Vagina (tissue), 2 donors: ENCODE measurements around the gene FCN2.

Experiments
- POLR2A ChIP-seq, 2 donors: fragments of 450-650 bp; IDR thresholded peaks; one replicate each; pipeline ENCODE4 v1.6.1; 2017; ENCODE audit warnings: antibody characterized with exemption in 2 of 2, mild to moderate bottlenecking in 2 of 2, moderate library complexity in 2 of 2
- POLR2AphosphoS5 ChIP-seq, 2 donors: sonication (generic); formaldehyde crosslinking; IDR thresholded peaks; one replicate each; pipeline ENCODE4 v1.9.0; 2017; ENCODE audit warnings: antibody characterized with exemption in 2 of 2, mild to moderate bottlenecking in 2 of 2, low read depth in 1 of 2; ENCODE audit not compliant: insufficient read depth in 1 of 2
- TF ChIP-seq, protein P1 (sequence below), 3 experiments: fragments of 450-650 bp in 2 of 3; fragments of 200-600 bp in 1 of 3; sonication (generic) in 1 of 3; IDR thresholded peaks; one replicate each; pipeline ENCODE4 v1.5.1; 2017 to 2019; ENCODE audit warnings: antibody characterized with exemption in 3 of 3, mild to moderate bottlenecking in 2 of 3, moderate library complexity in 2 of 3

- TF ChIP-seq, protein P1, sequence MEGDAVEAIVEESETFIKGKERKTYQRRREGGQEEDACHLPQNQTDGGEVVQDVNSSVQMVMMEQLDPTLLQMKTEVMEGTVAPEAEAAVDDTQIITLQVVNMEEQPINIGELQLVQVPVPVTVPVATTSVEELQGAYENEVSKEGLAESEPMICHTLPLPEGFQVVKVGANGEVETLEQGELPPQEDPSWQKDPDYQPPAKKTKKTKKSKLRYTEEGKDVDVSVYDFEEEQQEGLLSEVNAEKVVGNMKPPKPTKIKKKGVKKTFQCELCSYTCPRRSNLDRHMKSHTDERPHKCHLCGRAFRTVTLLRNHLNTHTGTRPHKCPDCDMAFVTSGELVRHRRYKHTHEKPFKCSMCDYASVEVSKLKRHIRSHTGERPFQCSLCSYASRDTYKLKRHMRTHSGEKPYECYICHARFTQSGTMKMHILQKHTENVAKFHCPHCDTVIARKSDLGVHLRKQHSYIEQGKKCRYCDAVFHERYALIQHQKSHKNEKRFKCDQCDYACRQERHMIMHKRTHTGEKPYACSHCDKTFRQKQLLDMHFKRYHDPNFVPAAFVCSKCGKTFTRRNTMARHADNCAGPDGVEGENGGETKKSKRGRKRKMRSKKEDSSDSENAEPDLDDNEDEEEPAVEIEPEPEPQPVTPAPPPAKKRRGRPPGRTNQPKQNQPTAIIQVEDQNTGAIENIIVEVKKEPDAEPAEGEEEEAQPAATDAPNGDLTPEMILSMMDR (IDR thresholded peaks at IDR 0.05) = no peak
- TF ChIP-seq POLR2AphosphoS5 (IDR thresholded peaks at IDR 0.05; ENCODE audit: insufficient read depth in 1 of 2, low read depth in 1 of 2) (no peak), POLR2A (IDR thresholded peaks at IDR 0.05) (no peak)
These were observed 4.5 kb downstream of the FCN2 start for GRCh38 chr9:134885001-134885678.
